Endothelial cell of umbilical vein (primary cell): Measurements from ENCODE around the gene SUMF1. TPM values are rescaled to one million over a fixed set of nuclear protein-coding genes. Genes with fewer than 3 reads are reported as not detected.

Source experiments
- BruUV-seq: library from RNA; stranded (reverse); fragments of 400-500 nt; replicated peaks from 2 replicates; lab custom pipeline; 2021; lab: Mats Ljungman, UMichigan
- CTCF ChIA-PET: fragments of 300-600, 350-600 bp; sonication (Branson Sonifier 250); formaldehyde crosslinking; loops from one replicate; lab custom pipeline; 2021; ENCODE audit warnings: antibody characterized with exemption, inconsistent platforms; lab: Charles Lee
- POLR2A ChIA-PET: fragments of 300-600, 350-600 bp; sonication (Branson Sonifier 250); formaldehyde crosslinking; loops from one replicate; lab custom pipeline; 2021; ENCODE audit warnings: antibody characterized with exemption, inconsistent platforms; lab: Charles Lee
- DNase-seq: peaks from one replicate; pipeline ENCODE4 v3.0.0-alpha.2; 2011; ENCODE audit warnings: low read depth, low spot score
- FAIRE-seq: peaks from 2 replicates; lab custom pipeline; 2011; peaks lifted over from hg19 to GRCh38; lab: Jason Lieb, UNC
- H2AFZ ChIP-seq: 2 replicates; pipeline ENCODE4 v1.6.0; 2012; ENCODE audit warnings: low read depth, low read length, control low read depth, inconsistent platforms
- H3K27ac ChIP-seq: 2 replicates; pipeline ENCODE4 v1.5.1; 2011; ENCODE audit warnings: low read depth, mild to moderate bottlenecking, control low read depth, low read length, moderate library complexity; ENCODE audit not compliant: insufficient read depth
- H3K27me3 ChIP-seq, 2 experiments: 2 replicates each; pipeline versions ENCODE4 v1.6.0 to v1.6.1; 2011; ENCODE audit warnings: low read length in 2 of 2, mixed read lengths in 1 of 2; ENCODE audit not compliant: control insufficient read depth in 2 of 2, insufficient read depth in 2 of 2
- H3K36me3 ChIP-seq, 2 experiments: 2 replicates in 1 of 2; 3 replicates in 1 of 2; pipeline ENCODE4 v1.5.1; 2011; ENCODE audit warnings: low read length in 2 of 2, mild to moderate bottlenecking in 1 of 2, moderate library complexity in 1 of 2; ENCODE audit not compliant: control insufficient read depth in 2 of 2, insufficient read depth in 2 of 2; ENCODE audit errors: extremely low read depth in 1 of 2
- H3K4me1 ChIP-seq: 3 replicates; pipeline ENCODE4 v1.5.1; 2011; ENCODE audit warnings: mild to moderate bottlenecking, low read length; ENCODE audit not compliant: control insufficient read depth, insufficient read depth; ENCODE audit errors: extremely low read depth
- H3K4me2 ChIP-seq: 2 replicates; pipeline ENCODE4 v1.6.1; 2011; ENCODE audit warnings: low read length, control low read depth, mixed read lengths; ENCODE audit not compliant: insufficient read depth
- H3K4me3 ChIP-seq, 3 experiments: fragments of 200-600 bp in 1 of 3; sonication (generic), shearing (Covaris generic) in 1 of 3; replicated peaks in 1 of 3; 2 replicates each; pipeline ENCODE4 v1.5.1; 2011 to 2016; ENCODE audit warnings: control low read depth in 3 of 3, low read length in 3 of 3, mild to moderate bottlenecking in 2 of 3, inconsistent platforms in 1 of 3, low read depth in 1 of 3, moderate library complexity in 1 of 3; ENCODE audit not compliant: insufficient read depth in 1 of 3
- H3K79me2 ChIP-seq: 2 replicates; pipeline ENCODE4 v1.6.0; 2012; ENCODE audit warnings: low read length, inconsistent platforms; ENCODE audit not compliant: control insufficient read depth, insufficient read depth
- H3K9ac ChIP-seq: replicated peaks from 2 replicates; pipeline ENCODE3; 2011; ENCODE audit warnings: low read length, control low read depth; ENCODE audit not compliant: insufficient read depth; ENCODE audit errors: extremely low read depth
- H3K9me1 ChIP-seq: replicated peaks from 3 replicates; pipeline ENCODE4 v1.6.0; 2011; ENCODE audit warnings: mild to moderate bottlenecking, low read length; ENCODE audit not compliant: control insufficient read depth, insufficient read depth; ENCODE audit errors: extremely low read depth
- H3K9me3 ChIP-seq: replicated peaks from 2 replicates; pipeline ENCODE4 v1.5.1; 2012; ENCODE audit warnings: low read length, inconsistent platforms; ENCODE audit not compliant: control insufficient read depth, insufficient read depth
- H4K20me1 ChIP-seq: replicated peaks from 2 replicates; pipeline ENCODE3; 2011; ENCODE audit warnings: mild to moderate bottlenecking, low read length; ENCODE audit not compliant: control insufficient read depth, insufficient read depth; ENCODE audit errors: extremely low read depth
- CTCF ChIP-seq, 2 donors: IDR thresholded peaks; 1 replicate in 1 of 2; 2 replicates in 1 of 2; pipeline ENCODE4 v1.5.1; 2011; ENCODE audit warnings: low read length in 2 of 2, mild to moderate bottlenecking in 2 of 2, moderate library complexity in 2 of 2, control low read depth in 1 of 2, inconsistent platforms in 1 of 2, low read depth in 1 of 2; ENCODE audit not compliant: insufficient read depth in 1 of 2; ENCODE audit errors: extremely low read depth in 1 of 2
- EZH2 ChIP-seq: IDR thresholded peaks from 2 replicates; pipeline ENCODE4 v1.6.1; 2012; ENCODE audit warnings: borderline replicate concordance, low read depth, mild to moderate bottlenecking, moderate library complexity, low read length, inconsistent platforms; ENCODE audit not compliant: severe bottlenecking
- FOS ChIP-seq: IDR thresholded peaks from 2 replicates; pipeline ENCODE4 v1.6.1; 2011; ENCODE audit warnings: mild to moderate bottlenecking, low read length, moderate library complexity, borderline replicate concordance; ENCODE audit not compliant: insufficient read depth
- GATA2 ChIP-seq: IDR thresholded peaks from 2 replicates; pipeline ENCODE4 v1.7.0; 2011; ENCODE audit warnings: low read depth, mild to moderate bottlenecking, moderate library complexity, mixed read lengths, low read length; ENCODE audit not compliant: insufficient read length, insufficient read depth
- JUN ChIP-seq: IDR thresholded peaks from 2 replicates; pipeline ENCODE4 v1.6.1; 2011; ENCODE audit warnings: borderline replicate concordance, low read depth; ENCODE audit not compliant: insufficient read length, insufficient read depth
- MAX ChIP-seq: IDR thresholded peaks from 2 replicates; pipeline ENCODE4 v1.6.1; 2011; ENCODE audit not compliant: insufficient read depth, insufficient read length
- MYC ChIP-seq: IDR thresholded peaks from one replicate; pipeline ENCODE4 v1.6.1; 2011; ENCODE audit warnings: mild to moderate bottlenecking, low read depth, low read length
- POLR2A ChIP-seq: IDR thresholded peaks from 2 replicates; pipeline ENCODE4 v1.6.1; 2012; ENCODE audit warnings: low read depth, mild to moderate bottlenecking, control low read depth, low read length
- POLR2AphosphoS5 ChIP-seq: IDR thresholded peaks from 2 replicates; pipeline ENCODE4 v1.6.1; 2012; ENCODE audit warnings: low read depth, mild to moderate bottlenecking, control low read depth, low read length, moderate library complexity; ENCODE audit not compliant: insufficient read depth
- dilution Hi-C: fragments of 300-500 bp; cut with MboI; formaldehyde crosslinking; loops from one replicate; pipeline ENCODE4 v1.15.0; 2019; ENCODE audit warnings: low sequenced_read_pairs; ENCODE audit not compliant: extremely low pct_ligation_motif_present
- intact Hi-C: fragments of 100-400 bp; cut with micrococcal nuclease; formaldehyde crosslinking; loops from one replicate; pipeline ENCODE4 v1.10.0; 2022
- polyA plus RNA-seq, 4 experiments: library from polyadenylated mRNA; depleted of rRNA in 3 of 4; stranded (reverse) in 3 of 4; unstranded in 1 of 4; fragments of >200 nt; gene quantifications; 2 replicates each; pipeline versions ENCODE4 v1.2.1 to v1.2.3, GENCODE V29; 2011 to 2012; ENCODE audit warnings: missing spikeins in 1 of 4
- total RNA-seq: library from RNA; stranded (reverse); gene quantifications from 2 replicates; pipeline ENCODE4 v1.2.3, GENCODE V29; 2021

The SUMF1 gene
- total and polyA plus RNA-seq, 2 donors (not counting 3 experiments of a cell fraction or from before 2014, with no cell fraction given), result 31.5 to 46.8 TPM

- FAIRE-seq (no peak), DNase-seq (no peak)
- TF ChIP-seq POLR2A (no peak), EZH2 (no peak), CTCF (IDR thresholded peaks at IDR 0.05; ENCODE audit: extremely low read depth in 1 of 2, insufficient read depth in 1 of 2, low read depth in 1 of 2, low read length in 2 of 2) (no peak), MAX (no peak), FOS (no peak), MYC (no peak), JUN (no peak), POLR2AphosphoS5 (no peak), GATA2 (no peak)
- no peaks in the 10 kb centered on the region for H3K9me1 ChIP-seq
- POLR2A ChIA-PET, result no interaction called here
- intact Hi-C loops (no loop called here), dilution Hi-C loops (no loop called here)
- H3K27ac ChIP-seq, result no peak overlapping the region
- H3K4me2 ChIP-seq, result no peak overlapping the region
- no peaks in the 10 kb centered on the region for H4K20me1 ChIP-seq
- H2AFZ ChIP-seq, result no peak overlapping the region
- no peaks in the 10 kb centered on the region for H3K27me3 ChIP-seq
- BruUV-seq, result no TSS peak
- no peak overlapping the region for H3K4me3 ChIP-seq
- peaks cover 0 to 2% of the 10 kb centered on the region in 2 experiments for H3K36me3 ChIP-seq
- CTCF ChIA-PET, result no interaction called here
- H3K4me1 ChIP-seq, result peaks cover 1% of the 10 kb centered on the region
- H3K9me3 ChIP-seq, result no peaks in the 10 kb centered on the region
- H3K9ac ChIP-seq, result no peak overlapping the region
- H3K79me2 ChIP-seq, result no peaks in the 10 kb centered on the region
These were observed 62.2 kb downstream of the SUMF1 start for GRCh38 chr3:4404881-4405280.
